GM13977 (cell line): ENCODE measurements around the gene ALG12.

Source experiments
- DNase-seq: peaks from one replicate; pipeline ENCODE4 v3.0.0; 2012; ENCODE audit warnings: low spot score
- in situ Hi-C: fragments of 300-500 bp; cut with MboI; formaldehyde crosslinking; loops from one replicate; pipeline ENCODE4 v1.12.0; 2022; ENCODE audit warnings: low sequenced_read_pairs, low pct_unique_long_range_greater_than_20kb, mixed read lengths, inconsistent platforms; ENCODE audit not compliant: unreplicated experiment
- TF ChIP-seq, protein P1 (sequence below): IDR thresholded peaks from 2 replicates; pipeline ENCODE4 v1.5.1; 2012; ENCODE audit warnings: mild to moderate bottlenecking, control low read depth; ENCODE audit not compliant: insufficient read depth; ENCODE audit errors: extremely low read depth, missing control alignments

The ALG12 gene

DNA sequence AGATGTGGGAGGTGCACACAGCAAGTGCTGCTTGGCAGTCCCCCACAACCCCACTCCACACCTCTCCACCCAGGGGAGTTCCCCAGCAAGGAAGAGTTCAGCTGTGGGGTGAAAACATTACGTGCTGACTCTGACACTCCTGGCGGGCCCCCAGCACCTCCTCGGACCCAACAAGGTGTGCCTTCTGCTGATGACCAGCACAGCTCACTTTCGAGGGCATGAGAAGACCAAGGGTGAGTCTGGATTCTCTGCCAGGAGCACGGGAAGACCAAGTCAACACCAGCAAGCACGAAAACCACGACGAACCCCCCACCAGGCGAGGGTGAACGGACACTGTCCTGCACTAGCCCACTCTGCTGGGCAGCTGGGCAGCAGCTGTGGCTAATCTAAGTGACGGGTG, 1.4 kb downstream of the ALG12 start:
- in situ Hi-C loops: no loop called here

DNA sequence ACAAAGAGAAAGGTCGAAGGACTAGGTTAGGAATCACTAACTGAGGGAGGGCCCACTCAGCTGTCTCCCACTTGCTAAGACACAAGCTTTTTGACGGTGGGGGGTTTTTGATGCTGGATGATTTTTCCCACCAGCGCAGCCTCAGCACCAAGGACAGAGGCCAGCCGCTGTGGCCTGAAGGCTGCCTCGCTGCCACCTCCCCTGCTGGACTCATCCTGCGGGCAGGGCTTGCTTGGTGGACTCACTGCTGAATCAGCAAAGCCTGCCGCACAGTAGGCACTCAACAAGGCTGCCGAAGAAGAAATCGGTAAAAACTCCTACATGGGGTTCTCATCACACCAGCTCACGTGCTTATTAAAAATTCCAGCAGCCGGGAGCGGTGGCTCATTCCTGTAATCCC, 2.6 kb downstream of the ALG12 start:
- in situ Hi-C loops: no loop called here
- DNase-seq: no peak
- TF ChIP-seq, protein P1, sequence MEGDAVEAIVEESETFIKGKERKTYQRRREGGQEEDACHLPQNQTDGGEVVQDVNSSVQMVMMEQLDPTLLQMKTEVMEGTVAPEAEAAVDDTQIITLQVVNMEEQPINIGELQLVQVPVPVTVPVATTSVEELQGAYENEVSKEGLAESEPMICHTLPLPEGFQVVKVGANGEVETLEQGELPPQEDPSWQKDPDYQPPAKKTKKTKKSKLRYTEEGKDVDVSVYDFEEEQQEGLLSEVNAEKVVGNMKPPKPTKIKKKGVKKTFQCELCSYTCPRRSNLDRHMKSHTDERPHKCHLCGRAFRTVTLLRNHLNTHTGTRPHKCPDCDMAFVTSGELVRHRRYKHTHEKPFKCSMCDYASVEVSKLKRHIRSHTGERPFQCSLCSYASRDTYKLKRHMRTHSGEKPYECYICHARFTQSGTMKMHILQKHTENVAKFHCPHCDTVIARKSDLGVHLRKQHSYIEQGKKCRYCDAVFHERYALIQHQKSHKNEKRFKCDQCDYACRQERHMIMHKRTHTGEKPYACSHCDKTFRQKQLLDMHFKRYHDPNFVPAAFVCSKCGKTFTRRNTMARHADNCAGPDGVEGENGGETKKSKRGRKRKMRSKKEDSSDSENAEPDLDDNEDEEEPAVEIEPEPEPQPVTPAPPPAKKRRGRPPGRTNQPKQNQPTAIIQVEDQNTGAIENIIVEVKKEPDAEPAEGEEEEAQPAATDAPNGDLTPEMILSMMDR: no peak

More for the DNA sequence above, 1.4 kb downstream of the ALG12 start:
- TF ChIP-seq, protein P1: no peak
- DNase-seq: no peak

DNA sequence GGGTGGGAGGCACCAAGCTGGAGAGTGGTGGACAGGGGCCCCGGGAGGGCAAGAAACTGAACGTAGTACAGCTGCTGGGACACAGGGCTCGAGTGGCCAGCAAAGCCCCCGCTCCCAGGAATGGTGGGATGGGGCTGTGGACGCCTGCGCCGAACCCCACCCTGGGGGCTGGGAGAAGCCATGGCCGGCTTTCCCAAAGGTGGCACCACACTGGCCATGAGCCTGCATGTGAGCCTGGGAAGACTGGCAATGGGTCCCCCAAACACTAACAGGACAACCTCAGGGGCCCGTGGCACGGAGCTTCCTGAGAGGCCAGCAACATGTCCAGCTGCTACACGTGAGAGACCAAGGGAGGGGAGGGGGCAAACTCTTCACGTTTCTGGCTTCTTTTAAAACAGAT, 4.0 kb downstream of the ALG12 start:
- DNase-seq: no peak
- TF ChIP-seq, protein P1: no peak
- in situ Hi-C loops: no loop called here

DNA sequence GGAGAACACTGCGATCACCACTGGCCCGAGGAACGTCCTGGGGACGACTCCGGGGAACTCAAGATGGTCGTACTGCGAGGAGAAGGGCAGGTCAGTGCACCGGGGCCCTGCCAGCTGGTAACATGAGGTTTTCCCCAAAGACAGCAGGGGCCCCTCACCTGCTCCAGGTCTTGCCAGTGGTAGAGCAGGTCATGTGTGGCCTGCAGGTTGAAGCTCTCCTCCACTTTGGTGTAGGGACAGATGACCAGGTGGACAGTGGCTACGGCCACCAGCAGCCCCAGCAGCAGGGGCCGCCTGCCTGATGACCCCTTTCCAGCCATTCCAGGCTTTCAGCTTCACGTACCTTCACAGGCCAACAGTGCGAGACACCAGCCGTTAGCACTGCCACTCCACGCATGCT, 4.8 kb downstream of the ALG12 start:
- TF ChIP-seq, protein P1: no peak
- no peak for DNase-seq
- in situ Hi-C loops: no loop called here

DNA sequence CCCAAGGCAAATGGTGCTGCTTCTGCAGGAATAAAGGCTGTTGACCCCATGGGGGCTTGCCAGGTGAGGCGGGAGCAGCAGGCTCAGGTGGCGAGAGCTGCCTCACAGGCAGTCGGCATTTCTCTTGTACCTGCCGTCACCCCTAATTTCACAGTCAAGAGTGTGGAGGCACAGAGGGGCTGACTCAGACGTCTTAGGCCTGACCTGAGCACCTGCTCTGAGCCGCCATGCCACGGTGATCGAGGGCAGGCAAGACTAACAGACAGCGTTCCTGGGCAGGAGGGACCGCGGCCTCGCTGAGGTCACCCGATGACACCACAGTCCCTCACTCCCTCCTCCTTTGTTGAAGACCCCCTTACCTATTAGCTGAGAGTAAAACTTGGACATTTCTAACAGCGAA, 5.2 kb downstream of the ALG12 start:
- in situ Hi-C loops: no loop called here
- TF ChIP-seq, protein P1: no peak
- no peak for DNase-seq

DNA sequence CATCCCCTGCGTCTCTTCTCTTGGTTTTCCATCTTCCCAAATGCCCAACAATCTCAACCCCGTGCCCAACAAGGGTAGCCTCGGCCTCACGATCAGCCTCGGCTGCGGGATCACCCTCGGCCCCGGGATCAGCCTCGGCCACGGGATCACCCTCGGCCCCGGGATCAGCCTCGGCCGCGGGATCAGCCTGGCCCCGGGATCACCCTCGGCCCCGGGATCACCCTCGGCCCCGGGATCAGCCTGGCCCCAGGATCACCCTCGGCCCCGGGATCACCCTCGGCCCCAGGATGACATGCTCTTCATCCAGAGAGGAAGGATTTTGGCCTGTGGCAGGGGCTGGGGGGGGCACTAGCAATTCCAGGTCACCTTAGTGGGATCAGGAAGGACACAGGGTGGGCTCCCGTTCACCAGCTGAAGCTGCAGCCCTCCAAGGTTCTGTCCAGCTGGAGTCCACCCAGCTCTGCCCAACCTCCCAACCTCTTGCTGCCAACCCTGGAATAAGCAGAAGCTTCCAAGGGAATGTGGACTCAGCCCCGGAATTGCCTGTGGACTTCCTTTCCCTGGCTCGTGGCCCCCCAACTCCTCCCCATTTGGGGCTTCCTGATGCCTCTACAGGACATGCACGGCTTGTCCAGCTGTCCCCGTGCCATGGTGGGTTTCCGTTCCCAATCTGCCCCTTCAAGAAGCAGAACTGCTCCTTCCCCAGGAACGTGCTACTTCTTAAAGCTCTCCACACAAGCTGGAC, 6.2 kb downstream of the ALG12 start:
- in situ Hi-C loops: no loop called here
- TF ChIP-seq, protein P1: no peak
- no peak for DNase-seq
